ENCODE data around the gene CTSG. TPM values are rescaled to one million over a fixed set of nuclear protein-coding genes. Genes with fewer than 3 reads are reported as not detected.
"Not testable (repeated sequence)": the region's sequence is repeated elsewhere in the genome, so short reads cannot be mapped to it uniquely, and the experiment has no call there.

The CTSG gene
- total RNA-seq, 1 experiment from 2014 or later, result not detected

DNA sequence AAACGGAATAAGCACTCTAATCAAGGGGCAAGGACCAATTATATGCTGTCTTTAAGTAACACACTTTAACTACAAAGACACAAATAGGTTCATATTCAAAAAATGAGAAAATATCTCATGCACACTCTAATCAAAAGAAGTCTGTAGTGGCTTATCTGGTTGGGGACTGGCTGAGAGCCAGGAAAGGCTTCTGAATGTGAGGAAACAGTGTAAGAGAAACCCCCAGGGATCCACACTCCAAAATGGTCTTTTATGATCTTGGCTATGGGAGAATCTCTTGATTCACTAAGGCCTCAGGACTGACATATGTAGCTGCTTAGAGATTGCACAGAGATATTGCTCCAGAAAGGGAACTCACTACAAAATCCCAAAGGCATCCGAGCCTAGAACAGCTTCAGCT lies 10.3 kb downstream of the CTSG start:
- in situ Hi-C loops (cut with HindIII; ENCODE audit: low pct_unique_long_range_greater_than_20kb, low sequenced_read_pairs), result no loop called here
- peak; percentile 94 for DNase-seq (ENCODE audit: low read depth, low spot score)

DNA sequence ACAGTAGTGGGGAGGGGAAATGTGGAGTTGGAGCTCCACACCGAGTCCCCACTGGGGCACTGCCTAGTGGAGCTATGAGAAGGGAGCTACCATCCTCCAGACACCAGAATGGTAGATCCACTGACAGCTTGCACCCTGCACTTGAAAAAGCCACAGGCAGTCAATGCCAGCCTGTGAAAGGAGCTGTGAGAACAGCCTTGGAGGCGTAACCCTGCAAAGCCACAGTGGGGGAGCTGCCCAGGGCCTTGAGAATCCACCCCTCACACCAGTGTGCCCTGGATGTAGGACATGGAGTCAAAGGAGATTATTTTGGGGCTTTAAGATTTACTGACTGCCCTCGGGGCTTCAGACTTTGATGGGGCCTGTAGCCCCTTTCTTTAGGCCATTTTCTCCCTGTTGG lies 12.5 kb downstream of the CTSG start:
- DNase-seq (ENCODE audit: low read depth, low spot score), result no peak
- in situ Hi-C loops (cut with HindIII; ENCODE audit: low pct_unique_long_range_greater_than_20kb, low sequenced_read_pairs), result no loop called here

DNA sequence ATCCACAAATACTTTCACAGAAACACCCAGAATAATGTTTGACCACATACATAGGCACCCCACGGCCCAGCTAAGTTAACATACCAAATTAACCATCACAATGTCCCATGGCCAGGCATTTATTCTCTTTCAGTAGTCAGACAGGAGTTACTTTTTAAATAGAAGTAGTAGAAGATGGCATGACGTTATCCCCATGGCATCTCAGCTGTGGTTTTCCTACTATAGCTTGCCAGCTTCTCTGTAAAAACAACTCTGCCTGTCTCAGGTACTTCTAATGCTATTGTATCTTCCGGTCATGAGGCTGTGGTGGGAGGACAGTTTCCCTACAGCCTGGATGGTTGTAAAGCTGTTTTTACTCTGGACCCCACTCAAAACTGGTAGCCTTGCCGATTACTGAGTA lies 19.3 kb downstream of the CTSG start:
- in situ Hi-C loops (cut with HindIII; ENCODE audit: low pct_unique_long_range_greater_than_20kb, low sequenced_read_pairs), result no loop called here
- DNase-seq (ENCODE audit: low read depth, low spot score), result no peak

DNA sequence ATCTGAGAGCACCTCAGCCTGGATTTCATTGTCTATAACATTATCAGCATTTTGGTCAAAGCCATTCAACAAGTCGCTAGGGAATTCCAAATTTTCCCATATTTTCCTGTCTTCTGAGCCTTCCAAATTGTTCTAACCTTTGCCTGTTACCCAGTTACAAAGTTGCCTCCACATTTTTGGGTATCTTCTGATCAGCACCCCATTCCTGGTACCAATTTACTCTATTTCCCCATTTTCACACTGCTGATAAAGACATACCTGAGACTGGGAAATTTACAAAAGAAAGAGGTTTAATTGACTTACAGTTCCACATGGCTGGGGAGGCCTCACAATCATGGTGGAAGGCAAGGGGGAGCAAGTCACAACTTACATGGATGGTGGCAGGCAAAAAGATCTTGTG lies 27.0 kb downstream of the CTSG start:
- in situ Hi-C loops (cut with HindIII; ENCODE audit: low pct_unique_long_range_greater_than_20kb, low sequenced_read_pairs); DNase-seq (ENCODE audit: low read depth, low spot score): not testable (repeated sequence)

DNA sequence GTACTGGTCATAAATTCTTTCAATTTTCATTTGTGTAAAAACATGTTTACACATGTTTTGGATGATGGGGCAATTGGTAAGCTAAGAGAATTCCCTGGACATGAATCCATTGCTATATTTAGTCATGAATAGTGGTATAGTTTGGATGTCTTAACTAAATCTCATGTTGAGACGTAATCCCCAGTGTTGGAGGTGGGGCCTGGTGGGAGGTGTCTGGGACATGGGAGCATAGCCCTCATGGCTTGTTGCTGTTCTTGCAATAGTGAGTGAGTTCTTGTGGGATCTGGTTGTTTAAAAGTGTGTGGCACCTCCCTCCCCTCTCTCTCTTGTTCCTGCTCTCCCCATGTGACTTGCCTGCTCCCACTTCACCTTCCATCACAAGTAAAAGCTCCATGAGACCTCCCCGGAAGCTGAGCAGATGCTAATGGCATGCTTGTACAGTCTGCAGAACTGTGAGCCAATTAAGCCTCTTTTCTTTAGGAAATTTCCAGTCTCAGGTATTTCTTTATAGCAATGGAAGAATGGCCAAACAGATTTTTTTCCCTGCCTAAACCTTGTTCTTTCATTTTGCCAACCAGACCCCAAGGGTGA lies 33.6 kb downstream of the CTSG start:
- in situ Hi-C loops (cut with HindIII; ENCODE audit: low pct_unique_long_range_greater_than_20kb, low sequenced_read_pairs), result no loop called here
- peak; percentile 36 for DNase-seq (ENCODE audit: low read depth, low spot score)

DNA sequence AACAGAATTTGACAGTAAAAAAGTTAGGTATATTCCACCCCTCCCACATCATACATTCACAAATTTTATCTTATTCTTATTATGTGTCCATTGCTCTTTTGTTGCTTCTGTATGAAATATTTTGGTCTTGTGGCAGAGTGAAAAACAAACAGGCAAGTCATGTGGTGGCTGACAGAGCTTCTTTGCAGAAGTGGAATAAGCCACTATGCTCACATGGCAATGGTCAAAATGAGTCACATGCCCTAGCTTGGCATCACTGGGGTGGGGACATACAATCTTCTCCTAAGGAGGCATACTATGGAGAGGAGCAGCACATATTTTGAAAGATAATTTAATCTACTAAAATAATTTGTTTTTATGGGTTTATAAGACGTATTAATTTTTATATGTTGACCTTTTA lies 40.3 kb downstream of the CTSG start:
- in situ Hi-C loops (cut with HindIII; ENCODE audit: low pct_unique_long_range_greater_than_20kb, low sequenced_read_pairs), result no loop called here
- DNase-seq (ENCODE audit: low read depth, low spot score), result peak; percentile 42

DNA sequence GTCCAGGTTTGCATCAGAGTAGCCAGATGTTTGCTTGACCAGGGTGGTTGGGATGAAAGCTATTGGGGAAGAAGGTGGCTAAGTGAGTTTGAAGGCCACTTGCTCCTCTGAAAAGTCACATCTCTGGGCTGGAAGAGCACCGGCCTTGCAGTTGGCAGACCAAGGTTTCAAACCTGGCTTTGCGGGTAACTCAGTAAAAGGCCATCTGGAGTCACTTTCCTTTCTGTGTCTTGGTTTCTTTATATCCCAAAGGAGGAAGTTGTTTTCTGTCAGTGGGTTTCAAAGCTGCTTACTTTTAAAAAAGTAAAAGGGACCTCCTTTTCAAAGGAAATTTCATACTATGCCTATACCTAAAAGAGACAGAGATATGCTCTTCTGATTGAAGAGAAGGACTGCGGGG lies 41.8 kb downstream of the CTSG start:
- in situ Hi-C loops (cut with HindIII; ENCODE audit: low pct_unique_long_range_greater_than_20kb, low sequenced_read_pairs), result no loop called here

DNA sequence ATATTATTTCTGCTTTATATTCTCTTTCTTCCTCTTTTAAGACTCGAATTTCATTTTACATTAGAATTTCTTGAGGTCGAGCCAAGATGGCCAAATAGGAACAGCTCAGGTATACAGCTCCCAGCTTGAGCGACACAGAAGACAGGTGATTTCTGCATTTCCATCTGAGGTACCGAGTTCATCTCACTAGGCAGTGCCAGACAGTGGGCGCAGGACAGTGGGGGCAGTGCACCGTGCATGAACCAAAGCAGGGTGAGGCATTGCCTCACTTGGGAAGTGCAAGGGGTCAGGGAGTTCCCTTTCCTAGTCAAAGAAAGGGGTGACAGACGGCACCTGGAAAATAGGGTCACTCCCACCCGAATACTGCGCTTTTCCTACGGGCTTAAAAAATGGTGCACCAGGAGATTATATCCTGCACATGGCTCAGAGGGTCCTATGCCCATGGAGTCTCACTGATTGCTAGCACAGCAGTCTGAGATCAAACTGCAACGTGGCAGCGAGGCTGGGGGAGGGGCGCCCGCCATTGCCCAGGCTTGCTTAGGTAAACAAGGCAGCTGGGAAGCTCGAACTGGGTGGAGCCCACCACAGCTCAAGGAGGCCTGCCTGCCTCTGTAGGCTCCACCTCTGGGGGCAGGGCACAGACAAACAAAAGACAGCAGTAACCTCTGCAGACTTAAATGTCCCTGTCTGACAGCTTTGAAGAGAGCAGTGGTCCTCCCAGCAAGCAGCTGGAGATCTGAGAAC lies 50.0 kb downstream of the CTSG start:
- in situ Hi-C loops (cut with HindIII; ENCODE audit: low pct_unique_long_range_greater_than_20kb, low sequenced_read_pairs); DNase-seq (ENCODE audit: low read depth, low spot score): not testable (repeated sequence)

More for the DNA sequence above, 41.8 kb downstream of the CTSG start:
- DNase-seq (ENCODE audit: low read depth, low spot score), result no peak

Other genes with a start within 250 kb of the CTSG start
- gene ADCY4, start 241.2 kb downstream of the CTSG start, total RNA-seq (2014; rRNA removed; shearing (Covaris generic)), result not detected in 2 replicates
- not detected in 2 replicates for gene RIPK3, start 236.3 kb downstream of the CTSG start, total RNA-seq (2014; rRNA removed; shearing (Covaris generic))
- gene NFATC4, start 208.1 kb downstream of the CTSG start, total RNA-seq (2014; rRNA removed; shearing (Covaris generic)), result 0.05 and 0.53 TPM in 2 replicates
- 0.05 TPM in 1 of 2 replicates, not detected in the other for gene NYNRIN, start 177.2 kb downstream of the CTSG start, total RNA-seq (2014; rRNA removed; shearing (Covaris generic))
- gene CBLN3, start 146.6 kb downstream of the CTSG start, total RNA-seq (2014; rRNA removed; shearing (Covaris generic)), result 0.11 and 0.24 TPM in 2 replicates
- gene KHNYN, start 146.3 kb downstream of the CTSG start, total RNA-seq (2014; rRNA removed; shearing (Covaris generic)), result 30.9 and 37.5 TPM in 2 replicates
- 6.2 and 12.5 TPM in 2 replicates for gene SDR39U1, start 133.5 kb downstream of the CTSG start, total RNA-seq (2014; rRNA removed; shearing (Covaris generic))
- gene CMA1, start 68.0 kb downstream of the CTSG start, total RNA-seq (2014; rRNA removed; shearing (Covaris generic)), result not detected in 2 replicates
- gene GZMH, start 33.4 kb upstream of the CTSG start, total RNA-seq (2014; rRNA removed; shearing (Covaris generic)), result not detected in 2 replicates
- not detected in 2 replicates for gene GZMB, start 57.9 kb upstream of the CTSG start, total RNA-seq (2014; rRNA removed; shearing (Covaris generic))

Data from SK-MEL-5 (cell line).